ENCODE results near the gene PNPLA5.
A peak's percentile ranks its signal among the peaks of the same experiment; 100 is the strongest.

PNPLA5 gene

GRCh38 chr22:43853328-43853931 lies 38.4 kb downstream of the PNPLA5 start:
- peak; percentile 46 for DNase-seq

GRCh38 chr22:43852573-43853327 lies 39.1 kb downstream of the PNPLA5 start:
- DNase-seq: no peak

- no peak for DNase-seq
Observed at GRCh38 chr22:43851979-43852307, 39.9 kb downstream of the PNPLA5 start.

DNA sequence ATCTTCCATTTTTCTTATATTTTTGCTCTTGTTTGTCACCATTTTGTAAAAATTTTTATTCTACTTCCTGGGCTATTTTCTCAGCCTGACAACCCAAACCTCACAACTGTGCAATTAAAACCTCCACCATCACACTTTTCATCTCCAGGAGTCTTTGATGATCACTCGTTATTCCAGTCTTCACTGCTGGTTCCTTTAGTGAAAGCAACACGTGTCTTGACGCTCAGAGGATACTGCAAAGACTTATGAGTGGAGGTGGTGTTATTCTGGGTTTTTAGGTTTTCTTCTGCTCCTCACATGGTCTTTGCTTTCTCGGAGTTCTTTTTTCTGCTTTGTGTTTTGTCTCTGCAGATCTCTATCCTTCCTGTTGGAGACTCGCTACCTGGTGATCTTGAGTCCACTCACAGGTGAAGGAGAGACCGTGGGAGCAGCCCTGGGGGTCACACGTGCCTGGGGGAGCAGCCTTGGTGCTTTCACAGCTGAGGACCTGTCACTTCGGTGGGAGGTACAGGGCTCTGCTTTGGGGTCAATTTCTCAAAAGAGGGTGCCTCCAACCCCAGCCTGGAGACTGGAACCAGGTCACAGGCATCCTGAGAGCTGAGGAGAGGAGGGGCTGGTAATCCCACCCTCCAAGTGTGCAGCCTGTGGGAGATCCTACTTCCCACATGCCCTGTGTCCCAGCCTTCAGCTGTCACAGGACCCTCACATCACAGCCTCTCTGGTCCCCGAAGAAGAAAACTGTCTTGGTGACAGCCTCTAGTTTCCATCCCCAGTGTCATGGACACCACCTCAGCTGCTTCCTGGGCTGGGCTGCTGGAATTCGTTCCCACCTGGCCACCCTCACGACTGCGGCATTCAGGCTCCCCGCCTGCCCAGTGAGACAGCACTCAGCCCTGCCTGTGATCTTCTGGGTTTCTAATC lies 40.5 kb downstream of the PNPLA5 start:
- no peak for DNase-seq

- DNase-seq: peak; percentile 28
Observed at GRCh38 chr22:43850529-43850928, 41.3 kb downstream of the PNPLA5 start.

DNA sequence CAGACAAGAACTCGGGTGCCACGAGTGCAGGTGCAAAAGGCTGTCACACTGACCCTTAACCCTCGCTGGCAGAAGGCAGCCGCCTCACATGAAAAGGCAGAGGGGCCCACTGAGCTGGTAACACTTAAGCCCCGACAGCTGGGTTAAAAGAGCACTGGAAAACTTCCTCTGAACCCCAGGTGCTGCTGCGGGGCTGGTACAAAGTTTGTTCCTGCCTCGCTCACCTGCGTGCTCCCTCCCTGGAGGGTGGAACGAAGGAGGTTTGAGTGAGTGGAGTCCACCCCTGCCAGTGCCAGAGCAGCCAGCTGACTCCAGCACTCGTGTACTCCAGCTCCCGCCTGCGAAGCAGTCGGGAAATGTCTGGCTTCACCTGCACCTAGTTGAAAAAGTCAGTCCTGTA lies 42.1 kb downstream of the PNPLA5 start:
- DNase-seq: peak; percentile 42

DNA sequence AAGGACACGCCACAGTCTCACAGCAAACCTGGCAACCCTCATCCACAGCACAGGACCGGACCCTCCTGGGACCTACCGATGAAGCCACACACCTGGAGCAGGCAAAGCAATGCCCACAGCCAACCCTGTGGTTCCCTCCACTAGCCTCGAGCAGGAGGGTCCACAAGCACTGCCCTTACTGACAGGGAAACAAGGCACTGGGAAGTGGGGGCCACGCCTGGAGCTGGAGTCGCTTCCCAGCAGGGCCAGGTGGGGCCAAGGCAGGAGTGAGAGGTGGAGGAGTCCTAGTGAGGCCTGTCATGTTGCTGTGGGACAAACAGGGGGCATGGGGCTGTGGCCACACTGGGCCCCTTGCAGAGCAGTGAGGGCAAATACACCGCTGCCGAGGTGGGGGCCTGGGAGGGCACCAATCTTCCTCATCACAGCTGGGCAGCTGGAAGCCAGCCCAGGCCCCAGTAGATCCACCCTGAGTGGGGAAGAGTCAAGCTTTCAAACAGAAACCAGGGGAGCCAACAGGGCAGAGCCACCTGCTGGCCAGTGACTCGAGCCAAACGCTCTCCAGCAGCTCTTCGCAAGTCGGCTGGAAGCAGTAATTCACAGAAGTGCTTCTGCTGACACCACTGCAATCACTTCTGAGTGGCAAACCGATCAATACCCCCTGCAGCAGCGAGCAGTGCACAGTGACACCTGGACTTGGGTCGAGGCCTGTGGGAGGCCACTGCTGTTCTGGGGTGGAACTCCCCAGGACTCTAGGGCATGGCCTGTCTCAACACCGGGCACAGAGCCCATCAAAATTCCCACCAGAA lies 43.2 kb downstream of the PNPLA5 start:
- peak; percentile 56 for DNase-seq

GRCh38 chr22:43847376-43848289 lies 44.2 kb downstream of the PNPLA5 start:
- peak; percentile 54 for DNase-seq

DNA sequence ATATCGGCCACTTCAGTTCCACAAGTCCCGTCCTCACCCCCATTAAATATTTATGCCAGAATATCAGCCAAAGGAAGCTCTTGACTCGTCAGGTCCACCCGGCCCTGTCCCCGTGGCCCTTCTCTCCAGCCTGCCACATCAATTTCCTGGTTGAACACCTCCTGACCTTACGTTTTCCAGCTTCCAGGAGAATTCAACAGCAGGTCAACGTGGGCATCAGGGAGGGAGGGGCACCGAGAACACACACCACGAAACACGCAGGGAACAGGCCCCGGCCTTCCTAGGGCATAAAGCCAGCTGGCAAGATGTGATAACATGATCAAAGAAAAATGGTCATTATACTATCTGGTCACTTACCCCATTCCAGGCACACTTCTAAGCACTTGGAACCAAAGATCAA lies 44.8 kb downstream of the PNPLA5 start:
- no peak for DNase-seq

DNA sequence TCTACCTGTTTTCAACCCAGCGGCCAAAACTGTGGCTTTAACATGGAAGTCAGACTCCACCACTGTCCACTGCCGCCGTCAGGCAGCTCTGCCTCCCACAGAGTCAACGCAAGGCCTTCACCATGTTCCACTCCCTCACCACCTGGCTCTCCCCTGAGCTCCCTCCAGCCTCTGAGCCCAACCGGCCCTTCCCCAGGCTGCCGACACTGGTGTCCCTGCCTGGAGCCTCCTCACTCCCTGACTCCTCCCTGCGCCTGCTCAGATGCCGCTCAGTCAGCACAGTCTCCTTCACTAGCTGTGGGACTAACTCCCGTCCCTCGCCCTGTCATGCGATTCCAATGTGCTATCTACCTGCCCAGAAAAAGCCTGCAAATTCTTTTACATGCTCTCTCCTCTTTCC lies 45.8 kb downstream of the PNPLA5 start:
- no peak for DNase-seq

DNA sequence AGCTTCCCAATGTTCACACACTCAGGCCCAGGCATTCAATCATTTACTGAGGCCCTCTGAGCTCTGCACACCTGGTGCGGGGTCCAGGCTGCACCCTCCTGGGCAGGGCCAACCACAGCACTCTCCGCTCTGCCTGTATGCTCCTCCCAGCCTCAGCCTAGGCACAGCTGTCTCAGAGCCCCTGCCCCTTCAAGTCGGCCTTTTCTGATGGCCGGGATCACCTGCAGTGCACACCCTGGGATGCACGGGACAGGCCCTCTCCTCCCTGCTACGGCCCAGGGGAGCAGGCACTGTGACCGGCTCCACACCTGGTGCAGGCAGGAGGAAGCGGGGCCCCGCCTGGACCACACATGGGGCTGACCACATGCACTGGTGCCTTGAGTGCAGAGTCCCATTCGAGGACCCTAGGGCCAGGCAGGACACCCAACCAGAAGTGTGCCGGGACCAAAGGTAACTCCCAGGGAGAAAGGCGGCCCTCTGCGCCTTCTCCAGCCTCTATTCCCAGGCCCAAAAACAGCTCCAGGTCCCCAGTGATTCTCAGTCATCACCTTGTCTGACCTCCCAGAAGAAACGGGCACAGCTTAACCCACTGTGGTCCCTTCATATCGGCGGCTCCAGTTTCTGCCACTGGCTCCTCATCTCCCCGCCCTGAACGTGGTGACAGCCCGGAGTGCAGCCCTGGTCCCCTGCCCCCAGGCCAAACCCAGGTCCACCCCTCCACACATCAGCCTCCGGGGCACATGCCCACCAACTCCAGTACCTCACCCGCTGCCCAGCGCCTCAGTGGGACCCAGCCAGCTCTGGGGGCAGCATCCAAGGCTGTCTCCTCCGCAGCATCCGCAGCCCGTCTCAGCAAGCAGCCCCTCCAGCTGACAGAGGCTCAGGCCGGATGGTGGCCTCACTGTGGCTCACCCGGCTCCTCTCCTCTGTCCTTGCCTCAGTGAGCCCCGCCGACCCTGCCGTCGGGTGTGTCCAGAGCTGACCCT lies 47.0 kb downstream of the PNPLA5 start:
- DNase-seq: no peak

GRCh38 chr22:43843783-43844530 lies 47.9 kb downstream of the PNPLA5 start:
- DNase-seq: no peak

- DNase-seq: no peak
Observed at GRCh38 chr22:43841742-43842141, 50.1 kb downstream of the PNPLA5 start.

DNA sequence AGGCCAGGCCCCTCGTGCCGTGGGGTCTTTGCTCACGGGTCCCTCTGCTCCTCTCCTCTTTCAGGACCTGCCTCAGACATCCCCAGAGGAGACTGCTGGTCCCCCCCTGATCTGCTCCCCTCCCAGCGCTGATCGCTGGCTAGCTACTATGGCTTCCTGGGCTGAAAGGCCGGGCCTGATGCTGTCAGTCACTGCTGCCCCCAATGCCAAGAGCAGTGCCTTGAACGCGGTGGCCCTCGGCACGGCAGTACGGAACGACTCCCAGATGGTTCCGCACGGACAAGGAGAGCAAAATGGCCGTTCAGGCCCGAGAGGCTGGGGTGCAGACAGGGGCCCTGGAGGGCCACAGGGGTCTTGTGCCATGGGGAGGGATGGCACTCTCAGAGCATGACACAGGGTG lies 51.0 kb downstream of the PNPLA5 start:
- no peak for DNase-seq

DNA sequence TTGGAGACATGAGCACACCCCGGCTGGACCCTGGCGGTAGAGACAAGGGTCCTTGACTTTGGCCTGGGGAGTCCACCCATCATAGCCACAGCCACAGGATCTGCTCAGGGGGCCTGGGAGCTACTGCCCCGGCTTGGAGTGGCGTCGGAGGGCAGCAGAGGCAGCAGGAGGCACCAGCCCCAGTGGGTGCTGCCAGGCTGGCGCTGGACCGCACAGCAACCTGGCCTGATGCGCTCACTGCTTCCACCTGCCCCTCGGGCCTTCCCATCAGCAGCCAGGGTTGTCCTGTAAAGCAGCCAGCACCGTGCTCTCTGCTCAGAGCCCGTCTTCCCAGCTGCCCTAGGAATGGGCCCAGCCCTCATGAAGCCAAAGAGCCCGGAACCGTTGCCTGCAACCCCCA lies 51.4 kb downstream of the PNPLA5 start:
- no peak for DNase-seq

DNA sequence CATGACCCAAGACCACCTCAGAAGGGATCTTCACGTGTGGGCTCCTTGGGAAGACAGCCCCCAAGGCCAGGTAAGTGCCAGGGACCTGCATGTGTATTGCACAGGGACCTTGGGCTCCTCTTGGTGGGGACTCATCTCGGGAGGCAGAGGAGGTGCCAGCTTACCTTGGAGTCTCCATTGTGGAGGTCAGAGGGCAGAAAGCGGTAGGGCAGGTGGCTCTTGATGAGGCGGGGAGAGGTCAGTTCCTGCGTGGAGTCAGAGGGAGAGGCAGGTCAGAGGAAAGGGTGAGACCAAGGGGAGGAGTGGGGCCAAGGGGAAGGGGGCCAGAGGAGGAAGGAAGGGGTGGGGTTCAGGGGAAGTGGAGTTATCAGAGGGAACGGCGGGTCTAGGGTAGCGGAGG lies 52.0 kb downstream of the PNPLA5 start:
- DNase-seq: no peak

DNA sequence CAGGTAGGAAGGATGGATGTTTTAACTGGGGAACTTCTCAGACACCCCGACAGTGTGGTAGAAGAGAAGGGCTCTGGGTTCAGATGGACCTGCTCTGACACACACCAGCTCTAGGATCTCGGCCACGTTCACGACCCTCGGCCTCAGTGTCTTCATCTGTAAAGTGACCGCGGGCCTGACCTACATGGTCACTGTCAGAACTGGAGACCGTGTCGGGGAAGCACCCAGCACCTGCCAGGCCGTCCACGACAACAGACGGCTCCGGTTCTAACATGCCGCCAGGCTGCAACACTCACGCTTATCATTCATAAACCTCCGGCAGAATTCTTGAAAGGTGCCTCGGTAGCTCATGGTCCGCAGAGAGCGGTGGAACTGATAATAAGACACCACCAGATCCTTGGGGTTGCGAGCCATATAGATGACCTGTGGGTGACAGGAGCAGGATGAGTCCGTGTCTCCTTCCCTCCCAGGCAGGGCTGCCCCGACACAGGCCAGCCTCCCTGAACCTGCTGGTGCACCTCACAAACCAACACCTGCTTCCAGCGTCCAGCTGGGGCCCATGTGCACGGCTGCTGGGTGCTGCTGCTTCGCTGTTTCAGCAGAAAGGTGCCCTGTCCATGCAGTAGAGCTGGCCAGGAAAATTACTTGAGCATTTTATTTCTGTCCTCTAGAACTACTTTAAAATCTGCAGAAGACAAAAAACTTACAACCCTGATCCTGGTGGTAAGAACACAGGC lies 53.1 kb downstream of the PNPLA5 start:
- no peak for DNase-seq

DNA sequence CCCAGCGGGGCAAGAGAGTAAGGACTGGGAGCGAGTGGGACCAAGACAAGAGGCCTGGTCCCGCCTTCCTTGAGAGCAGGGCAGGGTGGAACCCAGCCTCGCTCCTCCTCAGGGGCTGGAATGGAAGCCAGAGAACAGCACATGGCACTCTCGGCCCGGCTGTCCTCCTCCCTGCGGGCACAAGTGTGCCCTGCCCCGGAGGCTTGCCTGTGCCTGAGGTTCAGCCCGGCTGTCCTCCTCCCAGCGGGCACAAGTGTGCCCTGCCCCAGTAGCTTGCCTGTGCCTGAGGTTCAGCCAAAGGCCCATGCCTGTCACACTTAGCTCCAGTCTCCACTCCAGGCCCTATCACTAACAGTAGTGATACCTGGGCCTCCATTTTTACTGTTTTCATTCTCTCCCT lies 53.7 kb downstream of the PNPLA5 start:
- DNase-seq: no peak

GRCh38 chr22:43837666-43838065 lies 54.1 kb downstream of the PNPLA5 start:
- no peak for DNase-seq
